Heart left ventricle (tissue), 16 donors: ENCODE measurements around the gene LRRC27. TPM values are rescaled to one million over a fixed set of nuclear protein-coding genes. Genes with fewer than 3 reads are reported as not detected.
"Not testable (repeated sequence)": the region's sequence is repeated elsewhere in the genome, so short reads cannot be mapped to it uniquely, and the experiment has no call there.

Experiments used
- ATAC-seq, 4 donors: fragments of 200-7000 bp; cut with Tn5 transposase; one replicate each; pipeline ENCODE4 v1.9.1; 2020 to 2022; ENCODE audit warnings: moderate library complexity in 4 of 4, mild to moderate bottlenecking in 3 of 4, moderate number of reproducible peaks in 1 of 4
- DNase-seq, 5 donors: peaks; one replicate each; pipeline ENCODE4 v3.0.0-alpha.2; 2020
- H3K27ac ChIP-seq, 12 donors: fragments of 200-600 bp; sonication (generic) in 4 of 12; one replicate each; pipeline versions ENCODE4 v1.5.0 to v1.8.0; 2016 to 2022; ENCODE audit warnings: mild to moderate bottlenecking in 2 of 12
- H3K27me3 ChIP-seq, 9 donors: fragments of 200-600 bp; sonication (generic) in 2 of 9; one replicate each; pipeline versions ENCODE4 v1.5.1 to v1.8.0; 2016 to 2022; ENCODE audit warnings: mild to moderate bottlenecking in 3 of 9
- H3K36me3 ChIP-seq, 9 donors: fragments of 200-600 bp; sonication (generic) in 2 of 9; one replicate each; pipeline versions ENCODE4 v1.5.0 to v1.8.0; 2018 to 2022; ENCODE audit warnings: mild to moderate bottlenecking in 2 of 9
- H3K4me1 ChIP-seq, 12 donors: fragments of 200-600 bp; sonication (generic) in 4 of 12; one replicate each; pipeline versions ENCODE4 v1.5.0 to v1.8.0; 2016 to 2022; ENCODE audit warnings: mild to moderate bottlenecking in 3 of 12
- H3K4me3 ChIP-seq, 12 donors: fragments of 200-600 bp; sonication (generic) in 4 of 12; one replicate each; pipeline versions ENCODE4 v1.5.0 to v1.8.0; 2017 to 2022; ENCODE audit warnings: mild to moderate bottlenecking in 9 of 12, moderate library complexity in 4 of 12
- H3K9me3 ChIP-seq, 12 donors: fragments of 200-600 bp; sonication (generic) in 4 of 12; one replicate each; pipeline versions ENCODE4 v1.5.0 to v1.8.0; 2016 to 2022; ENCODE audit warnings: mild to moderate bottlenecking in 1 of 12
- POLR2A ChIP-seq, 2 donors: fragments of 450-650 bp; IDR thresholded peaks; one replicate each; pipeline ENCODE4 v1.6.1; 2017; ENCODE audit warnings: antibody characterized with exemption in 2 of 2, mild to moderate bottlenecking in 2 of 2, moderate library complexity in 2 of 2
- WGBS, 4 donors: extraction: QIAGEN DNeasy Blood & Tissue Kit in 2 of 4; methylation state at CpG; one replicate each; pipeline versions ENCODE4 v1.1.5 to v1.1.7; 2013 to 2018; 5-methylcytosine and 5-hydroxymethylcytosine counted together
- intact Hi-C, 10 donors: fragments of 100-400 bp; cut with DNase I; formaldehyde crosslinking; loops; one replicate each; pipeline versions ENCODE4 v1.11.1 to v1.14.2; 2022
- polyA plus RNA-seq, 2 donors: library from polyadenylated mRNA; stranded (reverse); fragments of 200-250 nt; gene quantifications; one replicate each; pipeline ENCODE4 v1.2.3, GENCODE V29; 2013
- total RNA-seq, 9 donors: library from RNA; depleted of rRNA in 2 of 9; stranded (reverse); fragments of >200 nt in 2 of 9; fragmentation: NEBNext Ultra II Directional in 3 of 9; extraction: Animal tissue kit (Norgen Biotek cat#: 25700) in 3 of 9; gene quantifications; one replicate each; pipeline versions ENCODE4 v1.1.0 to v1.2.4, GENCODE V29; 2016 to 2023
- TF ChIP-seq, protein P1 (sequence below), 12 donors: fragments of 200-600 bp; sonication (generic) in 4 of 12; IDR thresholded peaks; one replicate each; pipeline versions ENCODE4 v1.5.0 to v1.8.0; 2018 to 2022; ENCODE audit warnings: antibody characterized with exemption in 12 of 12, mild to moderate bottlenecking in 5 of 12
- donor health status: ischemic (EF 13 %, LVEDD 7.1; RV severe dilation, severe dysfunction).
- donor health status: healthy with polysubstance abuse.
- donor health status: DM: no; HTN: yes; CAD: no.
- donor health status: DM: no; HTN: no; CAD: no.
- donor health status: ischemic (EF 25% LVEDD 6.9; RV normal size, moderate dysfunction).
- donor health status: ischemic (EF 25% LVEDD 5.7; RV mildly dilated, moderate dysfunction).
- donor health status: healthy.
- donor health status: DM: yes; HTN: yes; CAD: no.
- donor health status: ischemic (EF 35%, LVEDD 5.7; RV mildly dilated, moderate dysfunction).
- donor health status: nonischemic (EF 11% LVEDD 7.7; RV severe dilation, severe dysfunction).
- donor health status: DM: yes; HTN: yes; CAD: no.
- donor health status: PGD.
- donor health status: ischemic (EF 29% LVEDD 5.4; RV normal size, mild dysfunction).
- donor health status: nonischemic (EF 23%, LVEDD 6.1; RV moderate dilation, normal function).

The LRRC27 gene
- total and polyA plus RNA-seq, 11 donors: 2.6 to 8.9 (median 5.1) TPM

DNA sequence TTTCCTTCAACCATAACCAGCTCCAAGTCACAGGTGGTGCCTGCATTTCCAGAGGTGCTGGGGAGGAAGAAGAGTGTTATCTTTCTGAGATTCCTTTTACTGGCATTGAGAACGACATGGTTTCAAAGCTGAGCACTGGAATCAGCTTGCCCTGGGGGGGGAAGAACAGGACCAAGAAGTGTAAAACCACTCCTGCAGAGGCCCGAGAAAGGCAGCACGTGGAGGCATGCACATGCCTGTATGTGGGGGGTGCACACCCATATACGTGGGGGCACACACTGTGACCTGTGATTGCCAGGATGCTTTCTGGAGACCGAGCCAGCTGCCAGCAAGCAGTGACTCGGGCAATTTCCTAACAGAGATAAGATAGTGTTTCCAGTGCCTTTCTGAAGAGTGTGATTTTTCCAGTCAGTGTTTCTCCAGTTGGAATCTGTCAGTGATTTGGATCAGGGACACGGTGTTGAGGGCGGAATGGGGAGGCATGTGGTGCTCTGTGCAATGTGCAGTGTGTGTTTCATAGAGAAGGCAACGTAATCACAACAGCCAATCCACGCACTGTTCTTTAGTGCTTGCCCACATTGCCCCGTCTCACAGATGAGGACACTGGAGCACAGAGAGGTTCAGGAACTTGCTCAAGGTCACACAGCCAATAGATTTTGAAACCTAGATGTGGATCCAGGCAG lies 4.2 kb downstream of the LRRC27 start:
- intact Hi-C loops: no loop called here
- Histone ChIP-seq H3K27ac (peak overlapping the region in 10 of 12 donors; percentile 19 to 80 (median 56)), H3K9me3 (no peaks in the 10 kb centered on the region), H3K4me3 (peak overlapping the region in 8 of 12 donors; percentile 48 to 58 (median 55)), H3K4me1 (peaks cover 0 to 31% (median 14%) of the 10 kb centered on the region in 12 donors), H3K36me3 (peaks cover 0 to 12% (median 4%) of the 10 kb centered on the region in 9 donors), H3K27me3 (no peaks in the 10 kb centered on the region)
- TF ChIP-seq POLR2A (IDR thresholded peaks at IDR 0.05): no peak
- TF ChIP-seq, protein P1, sequence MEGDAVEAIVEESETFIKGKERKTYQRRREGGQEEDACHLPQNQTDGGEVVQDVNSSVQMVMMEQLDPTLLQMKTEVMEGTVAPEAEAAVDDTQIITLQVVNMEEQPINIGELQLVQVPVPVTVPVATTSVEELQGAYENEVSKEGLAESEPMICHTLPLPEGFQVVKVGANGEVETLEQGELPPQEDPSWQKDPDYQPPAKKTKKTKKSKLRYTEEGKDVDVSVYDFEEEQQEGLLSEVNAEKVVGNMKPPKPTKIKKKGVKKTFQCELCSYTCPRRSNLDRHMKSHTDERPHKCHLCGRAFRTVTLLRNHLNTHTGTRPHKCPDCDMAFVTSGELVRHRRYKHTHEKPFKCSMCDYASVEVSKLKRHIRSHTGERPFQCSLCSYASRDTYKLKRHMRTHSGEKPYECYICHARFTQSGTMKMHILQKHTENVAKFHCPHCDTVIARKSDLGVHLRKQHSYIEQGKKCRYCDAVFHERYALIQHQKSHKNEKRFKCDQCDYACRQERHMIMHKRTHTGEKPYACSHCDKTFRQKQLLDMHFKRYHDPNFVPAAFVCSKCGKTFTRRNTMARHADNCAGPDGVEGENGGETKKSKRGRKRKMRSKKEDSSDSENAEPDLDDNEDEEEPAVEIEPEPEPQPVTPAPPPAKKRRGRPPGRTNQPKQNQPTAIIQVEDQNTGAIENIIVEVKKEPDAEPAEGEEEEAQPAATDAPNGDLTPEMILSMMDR (IDR thresholded peaks at IDR 0.05): no peak
- DNase-seq: peak in 1 of 5 donors; percentile 56
- ATAC-seq: peak in 3 of 4 donors; percentile 33 to 57 (median 54)
- 33 to 49% (median 40%) methylated on average over 11 of the region's 11 CpGs for WGBS, 4 donors

DNA sequence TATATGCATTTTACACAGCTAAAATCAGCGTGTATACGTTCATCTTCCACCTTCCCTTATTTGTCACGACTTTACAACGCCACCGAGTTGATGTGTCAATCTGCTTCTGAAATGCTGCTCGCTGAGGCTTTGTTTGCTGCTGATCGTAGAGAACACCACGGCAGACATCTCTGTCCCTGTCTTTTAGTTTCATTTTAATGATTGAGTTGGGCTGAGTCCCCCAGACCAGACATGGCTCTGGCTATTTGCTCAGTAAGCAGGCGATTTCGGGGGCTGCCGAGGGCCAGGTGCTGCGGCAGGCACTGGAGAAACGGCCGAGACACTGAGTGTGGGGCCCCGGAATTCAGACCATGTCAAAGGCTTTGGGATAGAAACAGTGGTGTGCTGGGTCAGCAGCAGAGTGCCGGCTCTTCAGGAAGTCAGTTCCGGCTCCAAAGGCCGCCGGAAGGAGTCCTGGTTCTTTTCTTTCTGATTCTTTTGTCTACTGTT lies 5.0 kb downstream of the LRRC27 start:
- TF ChIP-seq, protein P1 (IDR thresholded peaks at IDR 0.05): no peak
- TF ChIP-seq POLR2A (IDR thresholded peaks at IDR 0.05): no peak

DNA sequence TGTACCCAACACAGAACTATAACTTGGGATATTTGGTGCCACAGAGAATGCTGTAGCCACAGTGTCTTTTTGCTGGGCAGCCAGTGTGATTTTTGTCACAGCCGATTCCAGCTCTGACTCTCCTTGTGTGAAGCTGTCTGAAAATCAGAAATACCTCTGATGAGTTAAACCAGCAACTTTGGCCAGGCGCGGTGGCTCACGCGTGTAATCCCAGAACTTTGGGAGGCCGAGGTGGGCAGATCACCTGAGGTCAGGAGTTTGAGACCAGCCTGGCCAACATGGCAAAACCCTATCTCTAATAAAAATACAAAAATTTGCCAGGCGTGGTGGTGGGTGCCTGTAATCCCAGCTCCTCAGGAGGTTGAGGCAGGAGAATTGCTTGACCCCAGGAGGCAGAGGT lies 5.9 kb downstream of the LRRC27 start:
- DNase-seq, ATAC-seq, H3K27me3 ChIP-seq, H3K9me3 ChIP-seq, intact Hi-C loops, H3K27ac ChIP-seq: not testable (repeated sequence)
- peaks cover 0 to 15% (median 6%) of the 10 kb centered on the region in 9 donors for H3K36me3 ChIP-seq
- 93 to 96% (median 95%) methylated on average over 7 of the region's 7 CpGs for WGBS, 4 donors
- H3K4me1 ChIP-seq: peaks cover 0 to 24% (median 9%) of the 10 kb centered on the region in 12 donors
- peak overlapping the region in 2 of 12 donors; percentile 56 to 62 for H3K4me3 ChIP-seq

More for the DNA sequence above, 5.0 kb downstream of the LRRC27 start:
- peak overlapping the region; percentile 19 to 80 (median 52) for H3K27ac ChIP-seq
- ATAC-seq (peak in 2 of 4 donors; percentile 12 to 54), DNase-seq (no peak)
- peaks cover 0 to 31% (median 14%) of the 10 kb centered on the region in 12 donors for H3K4me1 ChIP-seq
- intact Hi-C loops: no loop called here
- H3K27me3 ChIP-seq: no peaks in the 10 kb centered on the region
- 38 to 46% (median 41%) methylated on average over 19 of the region's 19 CpGs for WGBS, 4 donors
- peak overlapping the region in 11 of 12 donors; percentile 14 to 62 (median 54) for H3K4me3 ChIP-seq
- H3K9me3 ChIP-seq: no peaks in the 10 kb centered on the region
- H3K36me3 ChIP-seq: peaks cover 0 to 12% (median 4%) of the 10 kb centered on the region in 9 donors

DNA sequence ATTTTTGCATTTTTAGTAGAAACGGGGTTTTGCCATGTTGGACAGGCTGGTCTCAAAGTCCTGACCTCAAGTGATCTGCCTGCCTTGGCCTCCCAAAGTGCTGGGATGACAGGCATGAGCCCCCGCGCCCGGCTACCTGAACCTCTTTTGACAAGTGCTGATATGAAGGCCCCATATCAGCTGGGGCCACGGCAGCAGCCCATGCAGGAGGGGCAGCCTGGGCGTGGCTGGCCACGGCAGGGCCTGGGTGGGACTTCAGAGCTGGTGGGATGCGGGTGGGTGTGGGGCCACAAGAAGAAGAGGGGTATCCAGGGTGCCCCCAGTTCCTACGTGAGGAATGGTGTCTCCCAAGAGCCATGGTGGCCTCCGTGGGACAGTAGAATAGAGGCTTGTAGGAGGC lies 6.9 kb downstream of the LRRC27 start:
- Histone ChIP-seq H3K27ac (no peak overlapping the region), H3K4me1 (peaks cover 0 to 20% (median 7%) of the 10 kb centered on the region in 12 donors), H3K4me3 (no peak overlapping the region), H3K9me3 (no peaks in the 10 kb centered on the region), H3K27me3 (no peaks in the 10 kb centered on the region), H3K36me3 (peaks cover 0 to 16% (median 8%) of the 10 kb centered on the region in 9 donors)
- intact Hi-C loops: no loop called here
- no peak for TF ChIP-seq POLR2A (IDR thresholded peaks at IDR 0.05)
- TF ChIP-seq, protein P1 (IDR thresholded peaks at IDR 0.05): no peak
- ATAC-seq: no peak
- 92 to 94% (median 93%) methylated on average over 10 of the region's 10 CpGs for WGBS, 4 donors
- DNase-seq: no peak
